Measurements from ENCODE around the gene CCR7. TPM values are rescaled to one million over a fixed set of nuclear protein-coding genes. Genes with fewer than 3 reads are reported as not detected.

CCR7 gene
- total RNA-seq, 4 donors from 2014 or later = 0.12 to 0.95 (median 0.53) TPM; not detected in 1

- Histone ChIP-seq H3K27ac (peak overlapping the region; percentile 65 to 84 (median 84)), H3K36me3 (no peaks in the 10 kb centered on the region), H3K4me1 (peaks cover 25 to 91% (median 38%) of the 10 kb centered on the region in 3 donors), H3K9me3 (no peaks in the 10 kb centered on the region), H3K4me3 (peak overlapping the region in 3 of 4 donors; percentile 15 to 48 (median 27)), H3K27me3 (peaks cover 0 to 3% (median 0%) of the 10 kb centered on the region in 4 donors)
- intact Hi-C loops (cut with DNase I) = loop anchor here (10.0 kb wide), 1 partner anchor 196 kb away; the partner anchor contains the start of gene GJD3
- WGBS, 2 donors = 56% methylated on average over 17 to 22 of the region's 24 CpGs
- no peak for DNase-seq
- peak in 1 of 4 donors; percentile 20 for TF ChIP-seq POLR2A (IDR thresholded peaks at IDR 0.05)
- TF ChIP-seq CTCF (IDR thresholded peaks at IDR 0.05) = no peak
Observed at GRCh38 chr17:40560592-40561293, 4.5 kb downstream of the CCR7 start.

GRCh38 chr17:40559954-40560591 is 5.2 kb downstream of the CCR7 start:
- intact Hi-C loops (cut with DNase I) = loop anchor here (5.0 to 10.0 kb wide), 3 partner anchors 118 to 255 kb away; partner anchors contain the start of genes GJD3, IGFBP4 and RARA
- WGBS, 2 donors = 5 to 6% methylated on average over 4 to 7 of the region's 13 CpGs
- TF ChIP-seq POLR2A (IDR thresholded peaks at IDR 0.05) (no peak), CTCF (IDR thresholded peaks at IDR 0.05) (peak; percentile 96 to 100 (median 98))
- DNase-seq = no peak
- H3K27ac ChIP-seq = peak overlapping the region; percentile 65 to 84 (median 84)
- H3K36me3 ChIP-seq = no peaks in the 10 kb centered on the region
- no peaks in the 10 kb centered on the region for H3K9me3 ChIP-seq
- peaks cover 25 to 95% (median 38%) of the 10 kb centered on the region in 3 donors for H3K4me1 ChIP-seq
- peak overlapping the region in 3 of 4 donors; percentile 15 to 48 (median 27) for H3K4me3 ChIP-seq
- no peaks in the 10 kb centered on the region for H3K27me3 ChIP-seq

GRCh38 chr17:40559564-40559916 is 5.7 kb downstream of the CCR7 start:
- intact Hi-C loops (cut with DNase I) = loop anchor here (5.0 to 10.0 kb wide), 2 partner anchors 117 to 255 kb away; partner anchors contain the start of genes IGFBP4 and RARA

GRCh38 chr17:40558890-40559563 is 6.2 kb downstream of the CCR7 start:
- no peaks in the 10 kb centered on the region for H3K9me3 ChIP-seq
- peak overlapping the region; percentile 65 to 84 (median 84) for H3K27ac ChIP-seq
- peaks cover 32 to 97% (median 47%) of the 10 kb centered on the region in 3 donors for H3K4me1 ChIP-seq

More at GRCh38 chr17:40559564-40559916, 5.7 kb downstream of the CCR7 start:
- Histone ChIP-seq H3K27ac (peak overlapping the region; percentile 65 to 84 (median 84)), H3K4me1 (peaks cover 27 to 95% (median 42%) of the 10 kb centered on the region in 3 donors), H3K9me3 (no peaks in the 10 kb centered on the region), H3K4me3 (no peak overlapping the region), H3K27me3 (no peaks in the 10 kb centered on the region), H3K36me3 (no peaks in the 10 kb centered on the region)
- WGBS, 2 donors = 64 to 71% methylated on average over 4 to 5 of the region's 5 CpGs
- TF ChIP-seq POLR2A (IDR thresholded peaks at IDR 0.05) = no peak
- no peak for TF ChIP-seq CTCF (IDR thresholded peaks at IDR 0.05)
- no peak for DNase-seq

More at GRCh38 chr17:40558890-40559563, 6.2 kb downstream of the CCR7 start:
- Histone ChIP-seq H3K36me3 (no peaks in the 10 kb centered on the region), H3K27me3 (no peaks in the 10 kb centered on the region), H3K4me3 (no peak overlapping the region)
- no peak for DNase-seq
- no peak for TF ChIP-seq POLR2A (IDR thresholded peaks at IDR 0.05)
- TF ChIP-seq CTCF (IDR thresholded peaks at IDR 0.05) = no peak
- 73 to 78% methylated on average over 8 to 9 of the region's 10 CpGs for WGBS, 2 donors
- intact Hi-C loops (cut with DNase I) = loop anchor here (5.0 to 10.0 kb wide), 2 partner anchors 117 to 254 kb away; partner anchors contain the start of genes IGFBP4 and RARA
